Activated CD4-positive, alpha-beta T cell treated with anti-CD3 and anti-CD28 coated beads for 36 hours (primary cell): ENCODE data around the gene CCNY. TPM values are rescaled to one million over a fixed set of nuclear protein-coding genes. Genes with fewer than 3 reads are reported as not detected.

Experiments
- ATAC-seq: fragments of 200-7000 bp; cut with Tn5 transposase; one replicate; pipeline ENCODE4 v1.10.0; 2021; ENCODE audit warnings: mild to moderate bottlenecking, moderate library complexity
- CTCF ChIA-PET: fragments of 350-600 bp; sonication (Branson Sonifier 250); formaldehyde crosslinking; loops from one replicate; lab custom pipeline; 2021; ENCODE audit warnings: antibody characterized with exemption; lab: Charles Lee
- POLR2A ChIA-PET: fragments of 350-600 bp; sonication (Branson Sonifier 250); formaldehyde crosslinking; loops from one replicate; lab custom pipeline; 2021; ENCODE audit warnings: antibody characterized with exemption, inconsistent platforms; lab: Charles Lee
- DNase-seq: peaks from one replicate; pipeline ENCODE4 v3.0.0-alpha.2; 2020
- H3K27ac Mint-ChIP-seq: one replicate; pipeline ENCODE4 v1.8.0; 2021; ENCODE audit warnings: mixed read lengths
- H3K27me3 Mint-ChIP-seq: one replicate; pipeline ENCODE4 v1.8.0; 2021; ENCODE audit warnings: mixed read lengths
- H3K36me3 Mint-ChIP-seq: one replicate; pipeline ENCODE4 v1.8.0; 2021; ENCODE audit warnings: low read depth, mixed read lengths
- H3K4me1 Mint-ChIP-seq: one replicate; pipeline ENCODE4 v1.8.0; 2021; ENCODE audit warnings: mixed read lengths
- H3K4me3 Mint-ChIP-seq: one replicate; pipeline ENCODE4 v1.8.0; 2021; ENCODE audit warnings: mild to moderate bottlenecking, moderate library complexity, mixed read lengths
- H3K9me3 Mint-ChIP-seq: one replicate; pipeline ENCODE4 v1.8.0; 2021; ENCODE audit warnings: low read depth, mixed read lengths
- intact Hi-C, 2 experiments: fragments of 100-400 bp; cut with DNase I in 1 of 2; cut with micrococcal nuclease in 1 of 2; formaldehyde crosslinking; loops; one replicate each; pipeline versions ENCODE4 v1.14.2 to v1.15.1; 2022 to 2024; cut with DNase I, micrococcal nuclease
- total RNA-seq, 2 experiments: library from RNA; stranded (reverse); gene quantifications; one replicate each; pipeline ENCODE4 v1.2.3, GENCODE V29; 2021

Gene CCNY
- total RNA-seq, 2 experiments from 2014 or later = 49.4 to 54.0 TPM

- no peak overlapping the region for H3K4me3 Mint-ChIP-seq
- ATAC-seq = no peak
These were observed 9.9 kb downstream of the CCNY start for GRCh38 chr10:35346248-35346647.

GRCh38 chr10:35347121-35347562 lies 10.8 kb downstream of the CCNY start:
- POLR2A ChIA-PET = no interaction called here
- intact Hi-C loops = no loop called here

More at GRCh38 chr10:35346248-35346647, 9.9 kb downstream of the CCNY start:
- Mint-ChIP-seq H3K36me3 (peaks cover 11% of the 10 kb centered on the region), H3K9me3 (no peaks in the 10 kb centered on the region), H3K27ac (no peak overlapping the region), H3K27me3 (no peaks in the 10 kb centered on the region), H3K4me1 (peaks cover 81% of the 10 kb centered on the region)
- POLR2A ChIA-PET = interaction anchor here (0.6 to 1.1 kb wide), 2 partner anchors 9 to 95 kb away, joined by 3 read pairs; no protein-coding TSS in a partner anchor
- intact Hi-C loops = no loop called here
- no peak for DNase-seq
- CTCF ChIA-PET = interaction anchor here (1.1 to 2.0 kb wide), 3 partner anchors 9 to 150 kb away, joined by 3 to 9 read pairs (median 4); no protein-coding TSS in a partner anchor

GRCh38 chr10:35347899-35348608 lies 11.7 kb downstream of the CCNY start:
- Mint-ChIP-seq H3K4me1 (peaks cover 80% of the 10 kb centered on the region), H3K36me3 (peaks cover 9% of the 10 kb centered on the region)
- intact Hi-C loops = no loop called here

More at GRCh38 chr10:35347121-35347562, 10.8 kb downstream of the CCNY start:
- Mint-ChIP-seq H3K9me3 (no peaks in the 10 kb centered on the region), H3K27me3 (no peaks in the 10 kb centered on the region), H3K4me1 (peaks cover 79% of the 10 kb centered on the region), H3K4me3 (no peak overlapping the region), H3K36me3 (peaks cover 11% of the 10 kb centered on the region), H3K27ac (no peak overlapping the region)
- no peak for DNase-seq
- ATAC-seq = no peak
- CTCF ChIA-PET = interaction anchor here (2.0 kb wide), 1 partner anchor 8 kb away, joined by 9 read pairs; no protein-coding TSS in a partner anchor

GRCh38 chr10:35348609-35349388 lies 12.5 kb downstream of the CCNY start:
- intact Hi-C loops = loop anchor here (1.0 kb wide), 2 partner anchors 7 to 41 kb away; no protein-coding TSS in a partner anchor
- no peak for DNase-seq
- no peak overlapping the region for H3K4me3 Mint-ChIP-seq
- peaks cover 81% of the 10 kb centered on the region for H3K4me1 Mint-ChIP-seq
- H3K27ac Mint-ChIP-seq = no peak overlapping the region
- no peaks in the 10 kb centered on the region for H3K27me3 Mint-ChIP-seq
- H3K36me3 Mint-ChIP-seq = peaks cover 9% of the 10 kb centered on the region
- ATAC-seq = no peak
- CTCF ChIA-PET = interaction anchor here (1.9 kb wide), 1 partner anchor 9 kb away, joined by 6 read pairs; no protein-coding TSS in a partner anchor
- POLR2A ChIA-PET = interaction anchor here (0.8 to 1.1 kb wide), 3 partner anchors 9 to 130 kb away, joined by 3 to 6 read pairs (median 4); no protein-coding TSS in a partner anchor
- no peaks in the 10 kb centered on the region for H3K9me3 Mint-ChIP-seq

More at GRCh38 chr10:35347899-35348608, 11.7 kb downstream of the CCNY start:
- Mint-ChIP-seq H3K27me3 (no peaks in the 10 kb centered on the region), H3K4me3 (no peak overlapping the region), H3K9me3 (no peaks in the 10 kb centered on the region), H3K27ac (no peak overlapping the region)
- CTCF ChIA-PET = no interaction called here
- no peak for DNase-seq
- ATAC-seq = no peak
- POLR2A ChIA-PET = no interaction called here

- H3K27me3 Mint-ChIP-seq = no peaks in the 10 kb centered on the region
- H3K36me3 Mint-ChIP-seq = peaks cover 9% of the 10 kb centered on the region
- ATAC-seq (peak; percentile 82), DNase-seq (no peak)
- H3K4me1 Mint-ChIP-seq = peaks cover 81% of the 10 kb centered on the region
- no peak overlapping the region for H3K27ac Mint-ChIP-seq
- intact Hi-C loops = loop anchor here (1.0 kb wide), 2 partner anchors 8 to 42 kb away; no protein-coding TSS in a partner anchor
- CTCF ChIA-PET = interaction anchor here (0.6 to 1.9 kb wide), 3 partner anchors 9 to 291 kb away, joined by 3 to 6 read pairs (median 3); no protein-coding TSS in a partner anchor
- no peaks in the 10 kb centered on the region for H3K9me3 Mint-ChIP-seq
- no peak overlapping the region for H3K4me3 Mint-ChIP-seq
- POLR2A ChIA-PET = interaction anchor here (0.6 to 1.1 kb wide), 4 partner anchors 10 to 130 kb away, joined by 3 to 6 read pairs (median 4); no protein-coding TSS in a partner anchor
These were observed 13.1 kb downstream of the CCNY start for GRCh38 chr10:35349389-35349915.

- no peak overlapping the region for H3K4me3 Mint-ChIP-seq
- H3K36me3 Mint-ChIP-seq = peaks cover 7% of the 10 kb centered on the region
- no peaks in the 10 kb centered on the region for H3K27me3 Mint-ChIP-seq
- CTCF ChIA-PET = interaction anchor here (0.9 to 1.7 kb wide), 3 partner anchors 9 to 212 kb away, joined by 3 to 6 read pairs (median 3); no protein-coding TSS in a partner anchor
- H3K4me1 Mint-ChIP-seq = peaks cover 87% of the 10 kb centered on the region
- no peaks in the 10 kb centered on the region for H3K9me3 Mint-ChIP-seq
- no peak for DNase-seq
- H3K27ac Mint-ChIP-seq = no peak overlapping the region
- intact Hi-C loops = no loop called here
- POLR2A ChIA-PET = interaction anchor here (0.5 to 0.9 kb wide), 2 partner anchors 11 to 69 kb away, joined by 3 read pairs; no protein-coding TSS in a partner anchor
- ATAC-seq = no peak
These were observed 14.7 kb downstream of the CCNY start for GRCh38 chr10:35351021-35351420.

- Mint-ChIP-seq H3K27ac (no peak overlapping the region), H3K9me3 (no peaks in the 10 kb centered on the region), H3K27me3 (no peaks in the 10 kb centered on the region), H3K4me3 (no peak overlapping the region), H3K36me3 (peaks cover 7% of the 10 kb centered on the region), H3K4me1 (peaks cover 90% of the 10 kb centered on the region)
- ChIA-PET CTCF (interaction anchor here (0.8 to 1.2 kb wide), 2 partner anchors 22 to 226 kb away, joined by 3 read pairs; no protein-coding TSS in a partner anchor), POLR2A (no interaction called here)
- no peak for ATAC-seq
- intact Hi-C loops = no loop called here
- DNase-seq = no peak
These were observed 15.8 kb downstream of the CCNY start for GRCh38 chr10:35352097-35352496.

GRCh38 chr10:35352512-35352911 lies 16.2 kb downstream of the CCNY start:
- no peak overlapping the region for H3K4me3 Mint-ChIP-seq
- POLR2A ChIA-PET = interaction anchor here (1.3 kb wide), 1 partner anchor 11 kb away, joined by 8 read pairs; no protein-coding TSS in a partner anchor
- ATAC-seq (no peak), DNase-seq (peak; percentile 34)
- intact Hi-C loops = no loop called here
- CTCF ChIA-PET = interaction anchor here (1.2 kb wide), 1 partner anchor 16 kb away, joined by 4 read pairs; no protein-coding TSS in a partner anchor
- no peak overlapping the region for H3K27ac Mint-ChIP-seq
- H3K4me1 Mint-ChIP-seq = peaks cover 90% of the 10 kb centered on the region
- H3K9me3 Mint-ChIP-seq = no peaks in the 10 kb centered on the region
- no peaks in the 10 kb centered on the region for H3K27me3 Mint-ChIP-seq
- peaks cover 11% of the 10 kb centered on the region for H3K36me3 Mint-ChIP-seq

- Mint-ChIP-seq H3K36me3 (peaks cover 6% of the 10 kb centered on the region), H3K9me3 (no peaks in the 10 kb centered on the region), H3K27me3 (no peaks in the 10 kb centered on the region), H3K4me3 (no peak overlapping the region), H3K27ac (no peak overlapping the region), H3K4me1 (peaks cover 91% of the 10 kb centered on the region)
- ChIA-PET POLR2A (interaction anchor here (0.6 to 1.3 kb wide), 2 partner anchors 12 to 80 kb away, joined by 4 to 8 read pairs; no protein-coding TSS in a partner anchor), CTCF (interaction anchor here (1.2 to 1.3 kb wide), 2 partner anchors 17 to 25 kb away, joined by 3 to 4 read pairs; no protein-coding TSS in a partner anchor)
- intact Hi-C loops = no loop called here
- no peak for DNase-seq
- ATAC-seq = no peak
These were observed 17.1 kb downstream of the CCNY start for GRCh38 chr10:35353395-35353794.

- intact Hi-C loops = no loop called here
- ATAC-seq (no peak), DNase-seq (no peak)
- ChIA-PET POLR2A (interaction anchor here (0.6 to 1.3 kb wide), 3 partner anchors 12 to 160 kb away, joined by 4 to 8 read pairs (median 5); no protein-coding TSS in a partner anchor), CTCF (interaction anchor here (0.8 to 1.6 kb wide), 5 partner anchors 11 to 29 kb away, joined by 3 to 7 read pairs (median 4); no protein-coding TSS in a partner anchor)
- H3K36me3 Mint-ChIP-seq = peaks cover 6% of the 10 kb centered on the region
- no peaks in the 10 kb centered on the region for H3K9me3 Mint-ChIP-seq
- no peaks in the 10 kb centered on the region for H3K27me3 Mint-ChIP-seq
- H3K27ac Mint-ChIP-seq = peak overlapping the region; percentile 61
- no peak overlapping the region for H3K4me3 Mint-ChIP-seq
- peaks cover 92% of the 10 kb centered on the region for H3K4me1 Mint-ChIP-seq
These were observed 17.5 kb downstream of the CCNY start for GRCh38 chr10:35353805-35354204.
